ENCODE data around the gene KLHL34.

KLHL34 gene, protein sequence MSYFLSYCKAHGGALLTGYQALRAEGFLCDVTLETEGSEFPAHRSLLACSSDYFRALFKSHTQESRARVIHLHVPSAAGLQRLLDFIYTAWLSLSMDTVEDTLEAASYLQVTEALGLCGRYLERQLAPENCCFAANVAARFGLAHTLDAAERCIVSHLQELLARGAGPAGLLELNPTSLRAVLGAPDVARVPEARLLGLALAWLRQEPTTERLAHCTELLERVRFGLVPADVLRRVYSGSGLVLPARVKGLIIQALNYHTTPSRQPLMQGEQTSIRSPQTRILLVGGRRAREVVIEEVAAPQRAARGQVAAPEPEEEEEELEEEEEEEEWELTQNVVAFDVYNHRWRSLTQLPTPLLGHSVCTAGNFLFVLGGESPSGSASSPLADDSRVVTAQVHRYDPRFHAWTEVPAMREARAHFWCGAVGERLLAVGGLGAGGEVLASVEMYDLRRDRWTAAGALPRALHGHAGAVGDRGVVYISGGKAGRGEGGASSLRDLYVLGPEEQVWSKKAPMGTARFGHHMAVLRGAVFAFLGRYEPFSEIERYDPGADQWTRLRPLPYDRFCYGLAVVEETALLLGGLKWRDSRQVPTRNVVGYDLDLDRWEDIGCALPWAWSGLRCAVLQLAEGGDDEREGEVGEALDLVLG

DNA sequence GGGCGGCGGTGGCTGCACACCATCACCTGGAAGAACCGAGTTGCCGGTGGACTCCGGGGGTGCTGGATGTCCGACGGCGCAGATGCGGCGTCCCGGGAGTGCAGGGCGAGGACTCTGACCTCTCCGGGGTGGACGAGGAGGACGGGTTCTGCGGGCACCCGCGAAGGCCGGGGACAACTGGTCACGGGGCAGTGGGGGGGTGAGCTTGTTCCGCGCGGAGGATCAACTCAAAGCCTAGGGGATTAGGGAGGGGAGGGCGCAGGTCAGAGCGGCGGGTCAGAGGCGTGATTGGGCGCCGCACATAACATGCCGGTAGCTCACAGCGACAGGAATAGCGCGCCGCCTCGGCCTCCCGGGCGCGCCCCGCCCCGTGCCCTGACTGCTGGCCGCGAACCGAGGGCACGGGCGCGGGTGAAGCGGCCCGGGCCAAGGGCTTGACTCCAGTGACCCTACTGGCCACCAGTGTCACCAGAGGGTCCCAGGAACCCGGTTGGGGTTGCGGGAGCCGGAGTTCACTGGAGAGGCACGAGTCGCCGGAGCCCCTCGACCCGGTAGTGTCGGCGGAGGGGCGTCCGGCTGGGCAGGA, at the start of gene KLHL34:
KLHL34 (minus strand) TSS at position 179 of the 586 bp plus-strand sequence. CDS start 542 bp downstream, outside the sequence.
- DNase-seq (ENCODE audit: low spot score): no peak

DNA sequence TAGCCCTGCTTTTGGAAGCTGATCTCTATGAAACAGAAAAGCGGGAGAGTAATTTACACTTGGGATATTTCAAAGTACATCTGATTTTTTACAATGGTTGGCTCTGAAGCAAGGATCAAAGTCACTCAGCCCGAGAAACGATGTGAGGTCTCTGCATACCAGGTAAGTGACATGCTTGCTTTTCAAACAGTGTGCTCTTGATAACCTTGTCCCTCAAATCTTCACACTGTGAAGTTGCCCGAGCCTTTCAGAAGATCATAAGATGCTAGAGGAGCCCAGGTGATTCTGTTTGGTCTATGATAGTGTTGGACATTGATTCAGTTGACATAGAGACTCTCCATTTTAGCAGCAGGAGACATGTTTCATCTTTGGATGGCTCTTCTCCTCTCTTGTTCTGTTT, 47.1 kb upstream of the KLHL34 start:
- no peak for DNase-seq (ENCODE audit: low spot score)

DNA sequence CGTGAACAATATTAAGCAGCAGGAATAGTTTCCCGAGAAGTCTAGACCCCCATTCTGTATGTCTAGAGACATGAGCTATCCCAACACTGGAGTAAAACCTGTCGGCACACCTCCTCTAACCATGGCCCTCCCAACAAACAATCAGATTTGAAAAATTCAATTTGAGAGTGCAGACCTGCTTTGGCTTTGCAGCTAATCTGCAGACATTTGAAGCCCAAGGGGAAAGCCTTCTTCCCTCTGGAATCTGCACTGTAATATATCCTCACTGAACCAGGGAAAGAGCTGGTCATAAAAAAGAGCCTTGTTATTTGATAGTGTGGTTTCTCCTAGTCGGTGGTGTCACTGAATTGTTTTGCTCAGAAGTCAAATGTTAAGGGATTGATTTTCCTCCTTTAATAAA, 44.6 kb upstream of the KLHL34 start:
- no peak for DNase-seq (ENCODE audit: low spot score)

DNA sequence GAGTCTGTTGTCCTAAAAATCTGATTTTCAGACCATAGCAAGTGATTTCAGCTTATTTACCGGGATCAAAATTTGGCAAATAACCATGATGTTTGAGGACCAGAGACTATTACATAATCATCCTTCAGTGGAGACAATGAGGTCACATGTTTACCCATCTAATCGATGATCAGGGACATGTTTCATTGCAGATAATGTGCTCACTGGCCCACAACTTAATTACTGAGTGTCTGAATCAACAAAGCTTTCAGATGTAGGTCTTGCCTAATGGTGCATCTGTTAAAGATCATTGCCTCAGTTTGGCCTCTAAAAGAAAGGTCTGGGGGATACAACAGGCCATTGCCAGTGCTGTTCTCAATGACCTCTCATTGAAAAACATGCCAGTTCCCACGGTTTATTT, 42.8 kb upstream of the KLHL34 start:
- no peak for DNase-seq (ENCODE audit: low spot score)

DNA sequence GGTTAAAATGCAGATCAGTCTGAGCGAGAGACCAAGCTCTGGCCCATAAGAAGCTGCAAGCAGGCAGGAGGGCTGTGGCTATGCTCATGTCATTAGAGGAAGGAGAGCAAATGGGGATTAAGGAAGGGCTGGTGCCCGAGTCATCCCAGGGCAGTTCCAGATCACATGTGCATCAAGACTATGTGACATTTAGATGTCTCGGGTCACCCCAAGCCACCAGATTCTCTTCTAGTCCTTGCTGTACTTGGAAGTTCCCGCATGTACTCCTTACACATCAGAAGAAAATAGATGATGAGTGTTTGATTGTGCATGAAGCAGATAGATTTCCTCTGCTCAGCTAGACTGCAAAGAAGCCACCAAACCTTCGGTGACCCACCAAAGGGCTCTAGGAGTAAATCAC, 42.1 kb upstream of the KLHL34 start:
- DNase-seq (ENCODE audit: low spot score): no peak

DNA sequence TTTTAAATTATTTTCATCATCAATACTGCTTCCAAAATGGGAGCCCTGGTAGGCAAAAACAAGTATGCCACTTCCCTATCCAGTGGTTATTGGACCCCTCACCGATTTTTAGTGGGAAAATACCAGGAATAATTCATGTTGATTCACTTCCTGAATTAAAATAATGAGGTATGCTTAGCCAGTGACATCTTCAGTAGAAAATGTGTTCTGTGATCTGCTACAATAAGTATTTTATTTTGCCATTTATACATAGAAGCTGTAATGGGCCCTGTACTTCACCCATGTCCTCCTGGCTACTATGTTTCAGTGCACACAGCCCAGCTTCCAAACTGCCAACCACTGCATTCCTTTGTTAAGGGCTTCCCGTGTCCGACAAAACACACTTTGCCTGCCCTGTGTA, 41.0 kb upstream of the KLHL34 start:
- no peak for DNase-seq (ENCODE audit: low spot score)

DNA sequence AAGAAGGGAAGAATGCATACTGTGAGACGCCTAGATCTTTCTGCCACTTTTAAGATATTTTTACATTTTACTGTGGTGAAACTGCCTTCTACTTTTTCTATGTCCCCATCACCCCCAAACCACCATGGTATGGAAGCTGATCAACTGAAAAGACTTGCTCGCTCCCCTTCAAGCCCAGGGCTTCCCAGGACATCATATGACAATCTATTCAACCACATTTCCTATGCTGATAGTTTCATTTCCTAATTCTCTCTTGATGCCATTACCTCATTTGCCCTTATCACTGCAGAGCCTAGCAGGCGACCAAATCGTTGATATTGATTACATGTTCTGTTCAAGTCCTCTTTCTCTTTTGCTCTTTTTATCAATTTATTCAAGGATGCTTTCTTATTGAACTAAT, 40.1 kb upstream of the KLHL34 start:
- no peak for DNase-seq (ENCODE audit: low spot score)

DNA sequence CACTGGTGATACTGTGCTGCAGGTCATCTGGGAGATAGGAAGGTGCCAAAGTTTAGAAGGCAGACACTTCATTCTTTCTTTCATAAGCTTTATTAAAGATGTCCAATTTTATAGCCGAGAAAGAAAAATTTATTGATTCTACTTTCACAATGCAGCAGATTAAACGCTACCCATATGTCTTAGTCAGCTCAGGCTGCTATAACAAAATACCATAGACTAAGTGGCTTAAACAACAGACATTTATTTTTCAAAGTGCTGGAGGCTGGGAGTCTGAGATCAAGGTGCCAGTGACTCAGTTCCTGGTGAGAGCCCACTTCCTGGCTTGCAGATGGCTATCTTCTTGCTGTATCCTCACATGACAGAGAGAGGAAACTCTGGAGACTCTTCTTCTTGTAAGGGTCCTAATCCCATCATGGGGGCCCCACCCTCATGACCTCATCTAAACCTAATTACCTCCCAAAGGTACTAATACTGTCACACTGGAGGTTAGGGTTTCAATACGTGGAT, 33.4 kb upstream of the KLHL34 start:
- DNase-seq (ENCODE audit: low spot score): no peak

DNA sequence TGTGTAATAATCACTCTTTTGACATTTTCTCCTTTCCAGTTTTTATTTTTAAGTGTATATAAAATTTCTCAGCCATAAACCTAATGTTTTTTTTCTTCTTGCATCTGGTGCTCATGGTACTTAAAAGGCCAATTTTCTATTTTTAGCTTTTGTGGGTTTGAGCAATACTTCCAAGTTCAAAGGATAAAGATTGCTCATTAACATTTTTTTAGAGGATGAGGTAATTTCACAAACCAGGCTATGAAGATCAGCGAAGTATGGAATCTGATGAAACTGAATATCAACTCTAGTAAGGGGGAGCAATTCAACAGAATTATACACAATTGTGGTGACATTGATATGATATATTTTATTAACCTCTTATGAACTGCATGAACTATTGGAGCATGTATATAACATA, 25.8 kb upstream of the KLHL34 start:
- DNase-seq (ENCODE audit: low spot score): no peak

DNA sequence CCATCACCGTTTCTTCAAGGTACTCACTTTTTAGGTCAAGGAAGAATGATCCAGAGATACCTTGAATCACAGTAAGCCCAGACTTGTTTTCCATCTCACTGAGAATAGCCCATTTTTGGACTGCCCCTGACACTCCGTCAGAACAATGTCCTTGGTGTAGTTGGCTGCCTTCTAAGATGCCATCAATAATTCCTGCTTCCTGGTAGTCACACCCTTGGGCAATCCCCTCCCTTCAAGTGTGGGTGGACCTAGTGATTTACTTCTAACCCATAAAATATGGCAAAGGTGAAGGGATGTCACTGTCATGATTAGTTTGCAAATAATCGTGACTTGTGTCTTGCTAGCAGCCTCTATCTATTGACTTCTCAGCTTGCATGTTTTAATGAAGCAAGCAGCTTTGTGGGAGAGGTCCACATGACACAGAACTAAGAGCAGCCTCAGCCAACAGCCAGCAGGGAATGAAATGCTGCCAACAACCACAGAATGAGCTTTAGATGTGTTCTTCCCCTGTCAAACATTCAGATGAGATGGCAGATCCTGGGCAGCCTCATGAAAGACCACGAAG, 20.0 kb upstream of the KLHL34 start:
- DNase-seq (ENCODE audit: low spot score): no peak

DNA sequence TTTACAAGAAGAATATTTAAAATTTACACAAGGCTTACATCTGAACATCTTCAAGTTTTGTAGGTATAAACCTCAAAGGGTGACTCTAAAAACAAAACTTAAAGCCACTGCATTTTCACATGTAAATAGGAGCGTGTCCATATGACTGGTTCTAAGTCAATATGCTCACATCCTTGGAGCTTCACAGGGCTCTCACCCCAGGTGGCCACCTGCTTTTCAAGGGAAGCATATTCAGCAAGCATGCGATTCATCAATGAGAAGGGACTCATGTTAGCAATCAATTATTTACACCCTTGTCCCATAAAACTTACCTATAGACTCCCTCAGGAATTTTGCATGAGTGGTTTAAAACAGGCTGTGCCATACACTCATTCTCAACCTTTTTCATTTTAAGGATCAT, 17.8 kb upstream of the KLHL34 start:
- DNase-seq (ENCODE audit: low spot score): no peak

DNA sequence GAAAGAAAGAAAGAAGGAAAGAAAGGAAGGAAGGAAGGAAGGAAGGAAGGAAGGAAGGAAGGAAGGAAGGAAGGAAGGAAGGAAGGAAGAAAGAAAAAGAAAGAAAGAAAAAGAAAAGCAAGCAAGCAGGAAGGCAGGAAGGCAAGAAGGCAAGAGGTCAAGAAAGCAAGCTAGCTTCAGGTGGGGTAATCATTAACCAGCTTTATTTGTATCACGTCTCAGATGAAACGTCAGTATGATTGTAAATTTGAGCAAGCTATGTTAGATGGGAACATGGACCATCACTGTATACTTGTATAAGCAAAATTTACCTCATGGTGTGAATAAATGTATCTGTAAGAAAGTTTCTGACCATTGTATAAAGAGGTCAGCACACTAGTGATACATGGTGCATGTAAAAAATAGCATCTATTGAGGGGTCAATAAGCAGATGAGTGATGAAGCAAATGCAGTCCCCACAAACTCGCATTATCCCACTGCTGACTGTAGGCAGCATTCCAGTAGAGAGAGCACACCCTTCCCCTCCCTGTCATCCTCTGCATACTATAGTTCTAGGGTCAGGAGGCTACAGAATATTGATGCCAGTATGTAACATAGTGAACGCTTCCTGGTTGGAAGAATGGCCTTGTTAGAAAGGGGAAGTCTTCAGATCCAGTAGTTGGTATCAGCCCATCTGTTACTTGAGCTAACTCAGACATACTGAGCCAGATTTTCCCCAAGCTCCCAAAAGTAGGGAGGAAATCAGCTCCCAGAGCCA, 16.5 kb upstream of the KLHL34 start:
- DNase-seq (ENCODE audit: low spot score): no peak

DNA sequence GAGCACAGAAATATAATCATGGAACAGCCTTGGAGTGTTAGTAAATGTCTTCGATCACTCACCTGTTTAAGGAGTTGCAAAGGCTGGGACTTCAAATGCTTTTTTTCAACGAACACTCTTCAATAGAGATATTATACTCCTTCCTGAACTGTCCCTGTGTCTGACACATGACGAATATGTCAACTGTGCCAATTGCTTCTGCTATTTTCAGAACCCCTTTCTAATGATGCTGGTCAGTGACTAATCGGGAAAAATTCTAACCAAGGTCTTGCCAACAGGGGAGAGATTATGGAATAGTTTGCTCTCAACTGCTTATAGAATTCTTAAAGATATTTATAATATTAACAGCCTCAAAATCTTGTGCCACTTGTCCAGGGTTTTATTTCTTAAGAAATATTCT, 8.5 kb upstream of the KLHL34 start:
- DNase-seq (ENCODE audit: low spot score): no peak

DNA sequence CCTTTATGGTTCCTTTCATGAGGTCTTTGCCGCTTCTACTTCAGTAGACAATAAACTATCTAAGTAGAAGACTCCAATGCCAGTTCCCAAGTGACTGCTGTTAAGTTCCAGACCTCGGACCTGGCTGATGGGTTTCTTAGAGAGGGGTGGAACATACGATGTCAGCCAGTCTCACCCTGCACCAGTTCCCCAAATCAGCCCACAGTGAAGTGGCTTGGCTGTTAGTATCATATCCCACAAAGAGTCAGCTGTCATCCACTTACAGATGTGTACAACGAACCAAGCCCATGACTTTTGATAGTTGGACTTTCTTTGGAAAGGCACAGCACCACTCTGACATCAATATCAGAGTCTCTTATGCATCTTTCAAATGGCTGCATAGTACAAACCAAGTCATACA, 8.1 kb upstream of the KLHL34 start:
- DNase-seq (ENCODE audit: low spot score): no peak

DNA sequence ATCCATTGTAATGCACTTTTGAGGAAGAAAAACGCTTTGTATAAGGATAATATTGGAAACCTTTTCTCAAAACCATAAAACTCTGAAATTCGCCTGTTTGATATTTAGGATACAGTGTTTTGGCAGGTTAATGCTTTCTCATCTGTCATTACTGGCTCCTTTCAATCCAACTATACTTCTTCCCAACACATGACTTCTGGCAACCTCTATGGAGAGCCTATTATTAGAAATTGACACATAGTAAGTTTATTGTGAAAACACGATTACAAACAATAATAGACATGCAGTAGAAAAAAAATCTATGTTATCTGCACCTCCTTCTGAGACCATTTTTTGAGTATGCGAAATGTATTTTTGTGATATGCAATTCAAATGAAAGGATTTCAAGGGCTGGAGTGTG, 4.6 kb upstream of the KLHL34 start:
- DNase-seq (ENCODE audit: low spot score): no peak

DNA sequence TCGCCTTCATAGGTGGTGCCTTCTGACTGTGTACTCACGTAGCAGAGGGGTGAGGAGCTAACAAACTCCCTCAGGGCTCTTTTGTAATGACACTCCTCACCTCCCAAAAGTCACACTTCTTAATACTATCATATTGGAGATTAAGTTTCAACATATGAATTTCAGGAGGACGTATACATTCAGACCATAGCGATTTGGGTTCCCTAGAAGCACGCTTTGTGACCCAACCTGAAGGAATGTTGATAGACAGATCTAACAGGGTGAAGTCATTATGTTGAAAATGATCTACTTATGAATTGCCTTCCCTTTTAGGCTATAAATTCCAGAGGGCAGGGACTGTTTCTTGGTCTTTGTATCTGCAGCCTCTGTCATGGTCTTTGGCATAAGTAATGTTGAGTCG, 3.2 kb upstream of the KLHL34 start:
- DNase-seq (ENCODE audit: low spot score): no peak

DNA sequence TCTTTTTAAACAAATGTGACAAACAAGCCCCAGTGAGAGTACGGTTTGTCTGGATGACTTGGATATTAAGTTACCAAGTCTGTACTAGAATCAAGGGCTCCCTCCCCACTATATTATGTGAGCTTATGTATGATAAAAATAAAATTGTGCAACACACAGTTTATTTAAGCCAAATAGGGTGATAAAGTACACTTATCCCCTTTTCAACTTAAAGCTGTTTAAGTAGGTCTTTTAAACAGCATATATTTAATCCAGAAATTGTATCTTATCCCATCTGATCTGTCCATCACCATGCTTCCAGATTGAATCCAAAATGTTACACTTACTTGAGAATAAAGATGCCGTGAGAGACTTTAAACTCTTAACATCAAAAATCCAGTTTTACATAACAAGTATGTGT, 2.0 kb upstream of the KLHL34 start:
- no peak for DNase-seq (ENCODE audit: low spot score)

DNA sequence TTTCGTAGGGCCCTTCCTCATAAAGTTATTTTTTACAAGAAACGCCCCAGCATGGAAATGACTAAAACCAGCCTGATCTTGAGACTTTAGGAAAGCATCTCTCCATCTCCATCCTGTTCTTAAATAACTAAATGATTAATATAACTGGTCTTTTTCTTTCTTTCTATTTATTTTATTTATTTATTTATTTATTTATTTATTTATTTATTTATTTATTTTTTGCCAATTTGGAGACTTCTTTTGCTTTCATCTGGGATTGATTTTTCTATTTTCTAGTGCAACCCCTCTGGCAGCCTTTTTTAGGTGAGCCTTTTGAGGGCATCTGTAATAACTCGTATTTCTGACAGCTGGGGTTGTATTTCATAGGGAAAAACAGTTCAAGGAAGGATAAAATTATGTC, 1.2 kb upstream of the KLHL34 start:
- DNase-seq (ENCODE audit: low spot score): no peak

DNA sequence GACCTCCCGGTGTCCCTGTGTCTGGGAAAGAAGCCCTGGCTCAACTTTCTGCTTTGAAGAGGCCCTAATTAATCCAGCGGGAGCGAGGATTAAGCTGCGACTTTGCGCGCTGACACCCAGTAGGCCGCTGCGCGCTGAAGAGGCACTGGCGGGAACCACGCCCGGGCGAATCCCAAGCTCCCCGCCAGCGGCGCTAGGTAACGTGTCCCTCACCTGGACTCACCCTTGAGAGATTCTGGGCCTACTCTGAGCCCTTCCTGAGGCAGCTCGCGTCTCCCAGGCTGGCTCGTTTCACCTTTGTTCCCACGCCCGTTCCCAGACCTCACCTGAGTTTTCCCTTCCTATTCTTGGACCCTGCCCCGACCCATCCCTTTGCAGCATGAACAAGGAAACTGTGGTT, 616 bp upstream of the KLHL34 start:
- no peak for DNase-seq (ENCODE audit: low spot score)

DNA sequence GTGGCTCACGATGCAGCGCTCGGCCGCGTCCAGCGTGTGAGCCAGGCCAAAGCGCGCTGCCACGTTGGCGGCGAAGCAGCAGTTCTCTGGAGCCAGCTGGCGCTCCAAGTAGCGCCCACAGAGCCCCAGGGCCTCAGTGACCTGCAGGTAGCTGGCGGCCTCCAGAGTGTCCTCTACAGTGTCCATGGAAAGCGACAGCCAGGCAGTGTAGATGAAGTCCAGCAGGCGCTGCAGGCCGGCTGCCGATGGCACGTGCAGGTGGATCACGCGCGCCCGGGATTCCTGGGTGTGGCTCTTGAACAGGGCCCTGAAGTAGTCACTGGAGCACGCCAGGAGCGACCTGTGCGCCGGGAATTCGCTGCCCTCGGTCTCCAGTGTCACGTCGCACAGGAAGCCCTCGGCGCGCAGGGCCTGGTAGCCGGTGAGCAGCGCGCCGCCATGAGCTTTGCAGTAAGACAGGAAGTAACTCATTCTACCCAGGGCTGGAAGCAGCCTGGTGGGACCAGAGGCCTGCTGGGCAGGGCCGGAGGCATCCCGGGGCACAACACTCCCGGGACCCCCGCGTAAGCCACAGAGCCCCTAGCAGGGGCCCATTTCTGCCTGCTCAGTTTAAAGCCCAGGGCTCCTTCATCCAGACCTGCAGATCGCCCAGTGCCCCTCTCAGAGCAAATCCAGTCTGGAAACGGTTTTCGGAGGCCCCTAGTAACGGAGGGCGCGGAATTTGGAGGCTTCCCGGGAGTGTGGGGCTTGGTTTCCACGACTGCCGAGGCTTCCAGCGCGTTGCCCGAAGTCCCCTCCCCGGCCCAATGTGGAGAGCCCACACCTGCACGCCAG, 595 bp downstream of the KLHL34 start:
- DNase-seq (ENCODE audit: low spot score): no peak

DNA sequence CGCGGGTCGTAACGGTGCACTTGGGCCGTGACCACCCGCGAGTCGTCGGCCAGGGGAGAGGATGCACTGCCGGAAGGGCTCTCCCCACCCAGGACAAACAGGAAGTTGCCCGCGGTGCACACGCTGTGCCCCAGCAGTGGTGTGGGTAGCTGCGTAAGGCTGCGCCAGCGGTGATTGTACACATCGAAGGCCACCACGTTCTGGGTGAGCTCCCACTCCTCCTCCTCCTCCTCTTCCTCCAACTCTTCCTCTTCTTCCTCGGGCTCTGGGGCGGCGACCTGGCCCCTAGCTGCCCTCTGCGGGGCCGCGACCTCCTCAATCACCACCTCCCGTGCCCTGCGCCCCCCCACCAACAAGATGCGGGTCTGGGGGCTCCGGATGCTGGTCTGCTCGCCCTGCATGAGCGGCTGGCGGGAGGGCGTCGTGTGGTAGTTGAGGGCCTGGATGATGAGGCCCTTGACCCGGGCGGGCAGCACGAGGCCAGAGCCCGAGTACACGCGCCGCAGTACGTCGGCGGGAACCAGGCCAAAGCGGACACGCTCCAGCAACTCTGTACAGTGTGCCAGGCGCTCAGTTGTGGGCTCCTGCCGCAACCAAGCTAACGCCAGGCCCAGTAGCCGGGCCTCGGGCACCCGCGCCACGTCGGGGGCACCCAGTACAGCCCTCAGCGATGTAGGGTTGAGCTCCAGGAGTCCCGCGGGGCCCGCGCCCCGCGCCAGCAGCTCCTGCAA, 1.4 kb downstream of the KLHL34 start:
- DNase-seq (ENCODE audit: low spot score): no peak
